HG02884 (cell line): ENCODE data around the gene ERC2.
A peak's percentile ranks its signal among the peaks of the same experiment; 100 is the strongest.

ENCODE experiments used
- ATAC-seq: cut with Tn5 transposase; IDR thresholded peaks from one replicate; pipeline ENCODE4 v1.9.1; 2021; ENCODE audit warnings: mild to moderate bottlenecking, moderate library complexity; ENCODE audit not compliant: unreplicated experiment

Gene ERC2

DNA sequence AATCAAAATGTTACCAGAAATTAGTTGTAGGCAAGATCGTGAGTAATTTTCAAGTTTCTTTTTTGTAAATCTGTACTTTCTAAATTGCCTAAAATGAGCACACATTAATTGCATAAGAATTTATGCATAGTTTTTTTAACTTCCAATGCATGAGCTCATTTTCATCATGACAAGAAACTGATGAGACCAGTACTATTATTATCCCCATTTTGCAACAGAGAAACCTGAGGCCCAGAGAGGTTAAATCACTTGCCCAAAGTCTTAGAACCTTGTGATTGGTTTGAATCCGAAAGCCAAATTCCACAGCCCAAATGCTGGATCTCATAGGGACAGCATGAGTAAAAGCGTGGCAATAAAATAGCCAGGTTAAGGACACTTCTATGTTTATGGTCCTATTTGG, 274.7 kb downstream of the ERC2 start:
- ATAC-seq = no peak

DNA sequence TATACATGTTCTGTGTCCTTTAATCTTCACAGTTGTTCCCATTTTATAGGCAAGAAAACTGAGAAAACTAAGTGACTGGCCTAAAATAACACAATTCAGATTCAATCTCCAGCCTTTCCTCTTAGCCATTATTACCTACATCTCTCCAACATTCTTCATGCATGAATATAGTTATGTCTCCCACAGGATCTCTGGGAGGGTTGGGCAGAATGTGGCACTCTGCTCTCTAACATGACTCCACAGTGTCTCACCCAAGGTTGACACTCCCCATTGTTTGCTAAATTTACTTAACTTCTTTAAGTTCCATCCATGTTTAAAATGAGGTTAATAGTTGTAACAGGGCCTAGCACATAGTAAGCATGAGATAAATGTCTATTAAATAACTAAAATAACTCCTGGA, 276.3 kb downstream of the ERC2 start:
- no peak for ATAC-seq

DNA sequence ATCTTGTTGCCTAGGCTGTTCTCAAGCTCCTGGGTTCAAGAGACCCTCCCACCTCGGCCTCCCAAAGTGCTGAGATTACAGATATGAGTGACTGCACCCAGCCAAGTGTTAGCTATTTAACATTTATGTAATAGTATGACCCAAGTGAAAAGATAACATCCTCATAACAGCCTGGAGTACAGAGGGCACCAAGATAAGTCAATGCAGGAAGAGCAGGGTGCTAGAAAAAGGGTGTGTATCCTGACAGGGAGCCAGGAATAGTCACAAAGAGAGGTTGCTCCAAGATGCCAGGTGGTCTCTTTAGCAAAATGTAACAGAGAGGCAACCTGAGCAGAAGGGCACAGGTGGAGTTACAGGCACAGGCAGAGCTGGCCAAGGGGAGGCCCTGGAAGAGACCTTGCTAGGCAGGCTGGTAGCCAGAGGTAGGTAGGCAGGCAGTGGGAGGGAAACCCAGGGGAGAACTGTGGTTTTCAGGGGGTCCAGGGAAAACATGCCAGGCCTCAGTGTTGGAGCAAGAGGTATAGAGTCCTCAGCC, 277.4 kb downstream of the ERC2 start:
- no peak for ATAC-seq

- ATAC-seq = no peak
These were observed 278.1 kb downstream of the ERC2 start for GRCh38 chr3:56190130-56190529.

DNA sequence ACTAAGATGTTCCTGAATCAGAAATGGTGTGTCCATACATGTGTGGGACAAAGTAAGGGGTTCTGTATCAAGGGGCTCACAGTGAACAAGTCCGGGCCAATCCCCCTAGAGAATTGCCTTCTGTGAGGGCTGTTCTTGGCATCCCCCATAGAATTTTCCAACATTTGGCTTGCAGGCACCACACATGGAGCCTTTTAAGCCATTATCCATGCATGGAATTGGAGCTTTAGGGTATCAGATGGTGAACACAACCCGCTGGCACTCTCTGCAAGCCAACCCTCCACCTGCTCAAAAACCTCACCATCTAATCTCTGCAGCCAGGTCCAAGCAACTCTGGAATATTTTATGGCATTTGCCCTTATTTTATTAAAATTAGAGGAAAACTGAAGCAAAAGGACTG, 278.7 kb downstream of the ERC2 start:
- ATAC-seq = no peak

DNA sequence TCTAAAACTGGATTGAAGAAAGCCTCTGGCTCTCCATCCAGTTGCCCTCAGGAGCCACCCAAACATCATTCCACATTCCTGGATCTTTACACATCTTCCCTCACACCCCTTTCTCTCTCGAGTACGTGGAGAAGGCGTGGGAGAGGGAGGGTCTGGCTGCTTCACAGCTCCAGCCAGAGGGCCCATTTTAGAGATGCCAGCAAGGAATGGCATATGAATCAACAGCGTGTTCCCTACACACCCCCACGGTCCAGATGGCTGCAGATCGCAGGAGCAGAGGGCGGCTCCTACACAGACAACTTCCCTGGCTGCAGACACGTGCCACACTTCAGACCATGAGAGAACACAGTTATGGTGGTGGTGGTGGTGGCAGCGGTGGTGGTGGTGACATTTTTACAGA, 280.1 kb downstream of the ERC2 start:
- ATAC-seq = no peak

GRCh38 chr3:56187051-56187450, 281.2 kb downstream of the ERC2 start:
- ATAC-seq = no peak

DNA sequence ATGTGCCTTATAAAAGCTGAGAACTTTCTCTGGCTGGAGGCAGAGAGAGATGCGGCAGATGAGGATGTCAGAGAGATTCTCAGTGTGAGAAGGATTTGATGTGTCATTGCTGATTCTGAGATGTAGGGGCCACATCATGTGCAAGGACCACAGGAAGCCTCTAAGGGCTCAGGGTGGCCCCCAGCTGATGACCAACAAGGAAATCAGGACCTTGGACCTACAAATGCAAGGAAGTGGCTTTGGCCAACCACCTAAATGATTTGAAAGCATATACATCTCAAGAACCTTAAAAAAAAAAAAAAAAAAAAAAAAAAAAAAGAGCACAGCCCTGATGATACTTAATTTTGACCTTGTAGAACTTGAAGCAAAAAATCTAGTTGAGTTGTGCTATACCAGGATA, 282.4 kb downstream of the ERC2 start:
- ATAC-seq = no peak

GRCh38 chr3:56183529-56183928, 284.7 kb downstream of the ERC2 start:
- no peak for ATAC-seq

- no peak for ATAC-seq
These were observed 287.8 kb downstream of the ERC2 start for GRCh38 chr3:56180433-56180832.

DNA sequence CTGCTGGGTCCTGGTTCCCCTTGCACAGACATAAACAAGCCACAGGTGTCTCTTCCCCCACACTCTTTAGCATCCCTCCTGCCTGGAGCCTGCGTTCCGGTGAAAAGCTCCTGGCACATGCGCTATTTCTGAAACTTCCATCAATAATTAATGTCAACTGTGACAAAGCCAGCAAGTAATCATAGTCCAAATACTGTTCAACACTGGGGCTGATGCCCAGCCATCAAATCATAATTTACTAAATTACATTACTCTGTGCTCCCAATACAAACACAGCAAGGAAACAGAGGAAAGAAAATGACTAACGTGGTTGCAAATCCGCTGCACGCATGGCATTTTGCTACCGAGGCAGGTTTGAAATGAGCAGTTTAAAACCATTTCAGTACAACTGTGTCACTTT, 294.7 kb downstream of the ERC2 start:
- ATAC-seq = no peak

- ATAC-seq = no peak
These were observed 303.8 kb downstream of the ERC2 start for GRCh38 chr3:56164436-56164835.

DNA sequence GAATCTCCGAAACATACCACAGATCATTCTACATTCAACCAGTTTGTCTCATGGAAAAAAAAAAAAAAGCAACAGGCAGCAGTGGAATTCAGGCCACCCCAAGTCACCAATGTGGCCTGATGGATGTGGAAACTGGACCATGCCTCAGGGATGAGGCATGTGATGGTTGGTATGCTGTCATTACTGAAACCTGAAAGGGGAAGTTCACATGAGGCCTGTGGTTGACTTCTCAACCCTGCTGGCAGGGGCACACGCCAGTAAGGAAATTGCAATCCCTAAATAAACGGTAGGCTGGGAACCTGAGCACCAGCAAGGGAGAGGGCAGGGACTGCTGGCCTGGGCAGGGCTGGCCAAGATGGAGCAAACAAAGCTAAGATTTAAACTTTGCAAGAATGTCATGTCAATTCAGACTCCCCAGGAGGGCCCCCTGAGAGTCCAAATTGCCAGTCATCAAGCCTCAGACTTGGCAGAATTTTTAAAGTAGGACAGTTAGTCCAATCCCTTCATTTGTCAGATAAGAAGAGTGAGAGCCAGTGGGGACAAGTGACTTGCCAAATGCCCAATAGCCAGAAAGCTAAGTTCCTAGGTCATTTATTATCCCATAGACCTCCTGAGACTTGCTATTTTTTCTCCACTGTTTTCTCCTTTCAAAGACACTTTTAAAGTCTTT, 310.4 kb downstream of the ERC2 start:
- peak; percentile 50 for ATAC-seq

DNA sequence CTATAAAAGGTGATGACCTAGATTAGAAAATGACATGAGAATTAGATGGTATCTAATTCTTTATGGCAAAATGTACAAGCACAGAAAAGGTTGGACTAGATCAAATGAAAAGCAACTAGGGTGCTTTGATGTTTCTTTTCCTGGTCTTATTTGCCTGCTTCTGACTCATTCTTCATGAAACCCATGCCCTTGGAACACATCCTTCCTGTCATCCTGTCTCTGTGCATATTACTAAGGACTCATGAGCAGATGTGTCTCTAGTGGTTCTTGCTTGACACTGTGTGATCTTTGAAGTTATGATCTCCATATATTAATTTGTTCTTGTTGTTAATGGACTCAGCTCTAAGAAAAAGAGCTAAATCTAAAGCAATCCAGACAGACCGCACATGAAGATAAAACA, 314.0 kb downstream of the ERC2 start:
- no peak for ATAC-seq

DNA sequence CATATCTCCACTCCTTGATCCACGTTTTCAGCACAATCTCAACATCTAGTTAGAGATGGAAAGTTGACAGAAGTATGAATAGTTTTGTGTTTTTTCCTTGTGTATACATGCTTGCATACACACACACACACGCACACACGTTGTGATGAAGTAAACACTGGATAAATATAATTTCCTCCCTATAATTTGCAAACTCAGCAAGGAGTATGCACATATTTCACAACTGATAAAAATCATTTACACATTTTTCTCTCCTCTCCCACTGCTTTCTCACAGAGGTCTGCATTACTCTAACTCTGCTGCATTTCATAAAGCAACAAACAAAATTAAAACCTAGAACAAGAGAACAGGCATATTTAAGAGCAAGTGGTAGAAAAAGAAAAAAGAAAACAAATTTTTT, 320.9 kb downstream of the ERC2 start:
- no peak for ATAC-seq

DNA sequence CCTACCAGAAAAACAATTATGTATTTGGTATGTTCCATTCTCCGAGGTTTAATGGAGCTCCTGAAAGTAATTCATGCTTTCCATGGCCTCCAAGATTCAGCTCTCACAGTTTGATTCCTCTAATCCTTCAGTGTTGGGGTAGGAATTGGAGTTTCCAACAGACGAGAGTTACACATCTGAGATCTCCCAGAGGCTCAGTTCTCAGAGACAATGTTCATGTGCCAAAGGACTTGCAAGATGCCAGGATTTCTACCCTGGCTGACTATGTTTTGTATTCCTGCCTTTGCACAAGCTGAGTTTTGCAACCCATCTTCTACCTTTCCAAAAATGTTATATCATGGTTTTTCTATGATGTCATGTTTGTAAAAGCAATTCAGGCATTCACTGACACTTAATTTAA, 322.9 kb downstream of the ERC2 start:
- ATAC-seq = no peak

GRCh38 chr3:56144805-56145204, 323.5 kb downstream of the ERC2 start:
- ATAC-seq = no peak

GRCh38 chr3:56137415-56137814, 330.9 kb downstream of the ERC2 start:
- ATAC-seq = no peak

DNA sequence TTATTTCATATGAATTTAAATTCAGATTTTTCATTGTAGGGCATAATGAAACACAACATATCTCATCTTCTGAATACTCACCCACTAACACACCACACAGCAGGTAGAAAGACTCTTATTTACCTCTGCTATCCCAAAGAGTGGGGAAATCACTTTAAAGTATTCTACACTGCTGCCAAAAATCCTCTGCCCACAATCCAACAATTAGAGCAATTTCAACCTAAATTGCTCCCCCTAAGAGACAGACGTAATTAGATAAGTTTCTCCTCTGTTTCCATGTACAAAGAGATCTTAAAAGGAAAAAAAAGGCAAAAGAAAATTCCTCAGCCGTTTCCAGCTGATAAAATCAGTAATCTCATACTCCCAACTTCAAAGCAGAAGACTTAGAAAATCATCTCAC, 331.8 kb downstream of the ERC2 start:
- no peak for ATAC-seq

DNA sequence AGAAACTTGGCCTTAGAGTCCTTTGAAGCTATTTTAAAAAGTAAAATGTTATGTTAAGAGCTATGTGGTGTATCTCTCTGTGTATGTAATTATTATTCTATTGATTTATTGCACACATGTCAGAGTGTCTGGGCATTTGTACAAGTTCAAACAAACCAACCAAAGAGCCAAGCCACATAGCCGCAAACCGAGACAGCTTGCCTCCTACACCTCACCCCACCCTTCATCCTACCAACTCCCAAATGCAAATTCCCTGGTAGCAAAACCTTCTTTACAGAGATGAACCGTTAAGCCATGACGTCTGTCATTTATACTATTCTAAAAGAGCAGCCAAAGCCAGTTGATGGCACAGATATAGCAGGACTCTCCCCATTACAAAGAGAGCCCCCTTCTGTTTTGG, 332.3 kb downstream of the ERC2 start:
- no peak for ATAC-seq

GRCh38 chr3:56133423-56133822, 334.8 kb downstream of the ERC2 start:
- ATAC-seq = no peak

GRCh38 chr3:56132762-56133161, 335.5 kb downstream of the ERC2 start:
- ATAC-seq = no peak

DNA sequence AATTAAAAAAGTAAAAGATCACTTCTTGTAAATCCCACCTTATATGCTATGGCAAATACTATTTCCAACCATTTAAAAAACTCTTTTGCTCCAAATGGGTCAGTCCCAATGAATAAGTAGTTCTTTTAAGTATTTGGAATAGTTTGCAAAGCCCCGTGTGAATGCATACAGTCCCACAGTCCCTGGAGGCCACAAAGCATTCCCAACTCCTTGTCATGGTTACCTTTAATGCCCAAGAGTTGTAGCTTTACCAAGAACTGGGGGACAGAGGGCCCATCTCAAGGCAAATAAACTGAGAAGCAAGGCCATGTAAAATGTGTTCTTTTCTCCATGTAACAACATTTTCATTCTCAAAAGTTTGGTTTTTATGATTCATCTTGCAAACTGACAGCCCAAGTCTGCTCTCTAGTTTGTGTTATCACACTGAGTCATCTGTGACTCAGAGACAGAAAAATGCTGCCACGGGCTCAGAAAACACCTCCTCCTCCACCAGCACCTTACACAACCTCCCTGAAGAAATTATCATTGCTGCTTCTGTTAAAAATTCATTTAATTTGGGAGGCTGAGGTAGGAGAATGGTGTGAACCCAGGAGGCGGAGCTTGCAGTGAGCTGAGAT, 336.2 kb downstream of the ERC2 start:
- no peak for ATAC-seq
